HEK293T (cell line): ENCODE data around the gene IGFBP6.

Experiments used
- CTCF ChIA-PET: fragments of 350-600 bp; formaldehyde crosslinking; extraction: SDS; loops from one replicate; lab custom pipeline; 2021; ENCODE audit warnings: antibody characterized with exemption, inconsistent platforms; lab: Yijun Ruan, JAX
- POLR2A ChIA-PET: fragments of 350-600 bp; formaldehyde crosslinking; extraction: SDS; loops from one replicate; lab custom pipeline; 2020; ENCODE audit warnings: antibody characterized with exemption, inconsistent platforms; lab: Yijun Ruan, JAX
- DNase-seq: peaks from one replicate; pipeline ENCODE4 v3.0.0; 2012; ENCODE audit warnings: mixed read lengths; ENCODE audit errors: extremely low spot score
- ARNT ChIP-seq: fragments of 450-650 bp; IDR thresholded peaks from 2 replicates; pipeline ENCODE4 v1.6.1; 2017; ENCODE audit warnings: mild to moderate bottlenecking
- BHLHE40 ChIP-seq: fragments of 450-650 bp; IDR thresholded peaks from 2 replicates; pipeline ENCODE4 v1.6.1; 2016; ENCODE audit warnings: mild to moderate bottlenecking, moderate library complexity, borderline replicate concordance
- CTBP1 ChIP-seq: fragments of 450-650 bp; IDR thresholded peaks from 2 replicates; pipeline ENCODE4 v1.6.1; 2016; ENCODE audit warnings: borderline replicate concordance
- ELF4 ChIP-seq: fragments of 450-650 bp; IDR thresholded peaks from 2 replicates; pipeline ENCODE4 v1.6.1; 2017; ENCODE audit warnings: antibody characterized with exemption
- FOXA1 ChIP-seq: fragments of 450-650 bp; IDR thresholded peaks from 2 replicates; pipeline ENCODE4 v1.6.1; 2016; ENCODE audit warnings: mild to moderate bottlenecking
- FOXK2 ChIP-seq: fragments of 450-650 bp; IDR thresholded peaks from 2 replicates; pipeline ENCODE4 v1.6.1; 2016; ENCODE audit warnings: mild to moderate bottlenecking
- FOXM1 ChIP-seq: fragments of 450-650 bp; IDR thresholded peaks from 2 replicates; pipeline ENCODE4 v1.6.1; 2017; ENCODE audit warnings: mild to moderate bottlenecking, borderline replicate concordance
- HDGF ChIP-seq: fragments of 450-650 bp; IDR thresholded peaks from 2 replicates; pipeline ENCODE4 v1.6.1; 2017; ENCODE audit warnings: antibody characterized with exemption, borderline replicate concordance
- L3MBTL2 ChIP-seq: fragments of 450-650 bp; conservative IDR thresholded peaks from 2 replicates; pipeline ENCODE4 v1.6.1; 2016; ENCODE audit warnings: mild to moderate bottlenecking
- LEF1 ChIP-seq: fragments of 450-650 bp; IDR thresholded peaks from 2 replicates; pipeline ENCODE4 v1.6.1; 2017; ENCODE audit warnings: mild to moderate bottlenecking, borderline replicate concordance
- NFRKB ChIP-seq: fragments of 450-650 bp; IDR thresholded peaks from 2 replicates; pipeline ENCODE4 v1.6.1; 2016; ENCODE audit warnings: mild to moderate bottlenecking, moderate library complexity
- SP1 ChIP-seq: fragments of 450-650 bp; IDR thresholded peaks from 2 replicates; pipeline ENCODE4 v1.6.1; 2017
- SUZ12 ChIP-seq: fragments of 450-650 bp; IDR thresholded peaks from 2 replicates; pipeline ENCODE4 v1.6.1; 2016; ENCODE audit warnings: mild to moderate bottlenecking
- TARDBP ChIP-seq: fragments of 450-650 bp; IDR thresholded peaks from 2 replicates; pipeline ENCODE4 v1.6.1; 2016
- ZNF384 ChIP-seq: fragments of 450-650 bp; IDR thresholded peaks from 2 replicates; pipeline ENCODE4 v1.6.1; 2016
- TF ChIP-seq, protein P1 (sequence below): fragments of 450-650 bp; IDR thresholded peaks from 2 replicates; pipeline ENCODE4 v1.6.1; 2016

IGFBP6 gene

DNA sequence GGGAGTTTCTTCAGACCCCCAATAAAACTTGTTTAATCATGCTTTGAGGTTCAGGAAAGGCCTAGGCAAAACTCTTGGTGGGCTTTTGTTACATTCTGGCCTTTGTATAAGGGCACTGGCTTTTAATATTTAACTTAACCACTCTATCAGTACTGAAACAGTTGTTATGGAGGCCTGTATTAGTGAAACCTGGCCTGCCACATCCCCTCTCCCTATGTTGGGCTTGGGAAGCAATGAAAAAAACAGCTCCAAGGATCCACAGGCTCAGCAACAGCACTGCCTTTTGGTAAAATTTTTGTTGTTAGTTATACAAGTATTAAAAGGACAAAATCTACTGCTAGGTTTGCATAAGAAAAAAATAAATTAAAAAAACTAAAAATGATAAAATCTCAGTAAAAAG, 16.5 kb downstream of the IGFBP6 start:
- ChIA-PET POLR2A (no interaction called here), CTCF (no interaction called here)

DNA sequence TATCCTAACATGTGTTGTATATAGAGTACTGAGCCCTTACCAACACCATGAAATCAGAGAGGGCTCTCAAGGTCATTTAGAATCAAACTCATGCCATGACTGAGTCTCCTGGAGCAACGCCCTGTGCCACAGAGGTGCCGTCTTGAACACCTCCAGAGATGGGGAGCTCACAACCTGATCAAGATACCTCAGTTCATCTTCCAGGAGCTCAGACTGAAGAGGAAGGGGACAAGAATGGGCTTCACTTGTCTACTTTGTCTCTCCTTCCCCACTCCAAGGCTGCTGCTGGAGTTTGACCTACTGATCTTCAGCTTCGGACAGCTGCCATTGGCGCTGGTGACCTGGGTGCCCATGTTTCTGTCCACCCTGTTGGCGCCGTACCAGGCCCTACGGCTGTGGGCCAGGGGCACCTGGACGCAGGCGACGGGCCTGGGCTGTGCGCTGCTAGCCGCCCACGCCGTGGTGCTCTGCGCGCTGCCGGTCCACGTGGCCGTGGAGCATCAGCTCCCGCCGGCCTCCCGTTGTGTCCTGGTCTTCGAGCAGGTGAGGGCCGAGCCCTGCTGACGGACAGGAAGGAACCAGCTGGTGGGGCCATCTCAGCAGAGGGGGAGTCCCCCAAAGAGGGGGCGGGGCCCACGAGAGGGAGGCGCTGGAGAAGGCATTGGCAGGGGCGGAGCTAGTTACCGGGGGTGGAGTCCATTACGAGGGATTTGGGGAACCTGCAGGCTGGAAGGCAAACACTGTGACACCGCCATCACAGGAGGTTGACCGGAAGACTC, 17.8 kb downstream of the IGFBP6 start:
- CTCF ChIA-PET, result no interaction called here
- TF ChIP-seq ZNF384 (no peak), NFRKB (no peak), TARDBP (no peak), LEF1 (no peak), BHLHE40 (no peak), SP1 (no peak), FOXK2 (no peak), L3MBTL2 (no peak), ARNT (no peak), SUZ12 (no peak), CTBP1 (no peak), HDGF (no peak), ELF4 (no peak), FOXM1 (no peak), FOXA1 (no peak)
- TF ChIP-seq, protein P1, sequence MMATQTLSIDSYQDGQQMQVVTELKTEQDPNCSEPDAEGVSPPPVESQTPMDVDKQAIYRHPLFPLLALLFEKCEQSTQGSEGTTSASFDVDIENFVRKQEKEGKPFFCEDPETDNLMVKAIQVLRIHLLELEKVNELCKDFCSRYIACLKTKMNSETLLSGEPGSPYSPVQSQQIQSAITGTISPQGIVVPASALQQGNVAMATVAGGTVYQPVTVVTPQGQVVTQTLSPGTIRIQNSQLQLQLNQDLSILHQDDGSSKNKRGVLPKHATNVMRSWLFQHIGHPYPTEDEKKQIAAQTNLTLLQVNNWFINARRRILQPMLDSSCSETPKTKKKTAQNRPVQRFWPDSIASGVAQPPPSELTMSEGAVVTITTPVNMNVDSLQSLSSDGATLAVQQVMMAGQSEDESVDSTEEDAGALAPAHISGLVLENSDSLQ, result no peak
- POLR2A ChIA-PET, result no interaction called here
- no peak for DNase-seq

More for the DNA sequence above, 16.5 kb downstream of the IGFBP6 start:
- DNase-seq, result no peak
- TF ChIP-seq TARDBP, result no peak
- no peak for TF ChIP-seq FOXM1
- no peak for TF ChIP-seq SP1
- no peak for TF ChIP-seq CTBP1
- no peak for TF ChIP-seq HDGF

DNA sequence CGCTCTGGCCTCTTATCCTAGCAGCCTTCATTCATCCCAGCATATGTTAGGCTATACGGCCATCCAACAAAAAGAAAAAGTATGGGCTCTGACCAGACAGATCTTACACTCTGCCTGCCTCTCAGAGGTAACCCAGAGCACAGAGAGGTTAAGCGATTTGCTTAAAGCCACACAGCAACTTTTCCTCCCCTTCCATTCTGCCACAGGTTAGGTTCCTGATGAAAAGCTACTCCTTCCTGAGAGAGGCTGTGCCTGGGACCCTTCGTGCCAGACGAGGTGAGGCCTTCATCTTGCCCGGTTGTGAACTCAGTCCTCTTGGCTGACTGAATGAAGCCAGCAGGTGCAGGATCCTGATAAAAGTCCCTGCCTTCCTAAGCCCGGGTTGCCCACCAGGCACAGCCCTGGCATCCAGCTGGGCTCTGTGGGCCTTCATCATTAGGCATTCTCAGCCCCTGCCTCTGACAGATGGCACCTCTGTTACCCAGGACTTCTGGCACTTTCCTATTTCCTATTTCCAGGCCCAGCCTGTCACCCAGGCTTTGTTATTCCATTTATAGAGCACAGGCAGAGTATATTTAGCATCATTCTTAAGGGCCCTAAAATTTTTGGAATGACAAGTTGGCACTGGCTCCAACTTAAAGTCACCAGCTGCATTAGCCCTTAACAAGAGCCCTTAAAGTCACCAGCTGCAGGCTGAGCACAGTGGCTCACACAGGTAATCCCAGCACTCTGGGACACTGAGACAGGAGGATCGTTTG, 18.6 kb downstream of the IGFBP6 start:
- CTCF ChIA-PET, result no interaction called here
- no peak for DNase-seq
- POLR2A ChIA-PET, result no interaction called here
- TF ChIP-seq NFRKB (no peak), CTBP1 (no peak), LEF1 (no peak), L3MBTL2 (no peak), FOXK2 (no peak), BHLHE40 (no peak), FOXM1 (no peak), HDGF (no peak), SUZ12 (no peak), FOXA1 (no peak), ELF4 (no peak), TARDBP (no peak), SP1 (no peak), ARNT (no peak)
- TF ChIP-seq, protein P1, result no peak

DNA sequence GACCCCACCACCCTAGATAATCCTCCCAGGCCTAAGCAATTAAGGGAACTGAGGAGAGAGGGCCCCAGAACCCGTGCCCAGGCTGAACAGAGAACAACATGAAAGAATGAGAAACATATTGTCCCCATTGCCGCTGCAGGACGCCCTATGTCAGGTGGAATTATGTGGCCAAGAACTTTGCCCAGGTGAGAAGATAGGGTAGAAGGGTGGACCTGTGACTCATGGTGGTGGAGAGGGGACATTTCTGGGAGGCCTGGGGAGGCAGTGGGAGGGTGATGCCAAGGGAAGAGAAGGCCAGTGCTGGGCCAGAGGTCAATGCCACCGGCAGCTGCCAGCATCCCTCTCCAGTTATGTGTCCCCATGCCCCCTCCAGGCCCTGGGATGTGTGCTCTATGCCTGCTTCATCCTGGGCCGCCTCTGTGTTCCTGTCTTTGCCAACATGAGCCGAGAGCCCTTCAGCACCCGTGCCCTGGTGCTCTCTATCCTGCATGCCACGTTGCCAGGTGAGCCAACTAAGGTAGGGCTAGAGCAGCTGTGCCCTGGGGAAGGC, 21.4 kb downstream of the IGFBP6 start:
- TF ChIP-seq NFRKB, result no peak
- TF ChIP-seq TARDBP, result no peak
- no peak for TF ChIP-seq ZNF384
- TF ChIP-seq FOXM1, result no peak
- TF ChIP-seq CTBP1, result no peak
- no peak for TF ChIP-seq SUZ12
- TF ChIP-seq ARNT, result no peak
- no peak for TF ChIP-seq FOXK2
- TF ChIP-seq L3MBTL2, result no peak
- POLR2A ChIA-PET, result no interaction called here
- no peak for DNase-seq
- CTCF ChIA-PET, result no interaction called here

DNA sequence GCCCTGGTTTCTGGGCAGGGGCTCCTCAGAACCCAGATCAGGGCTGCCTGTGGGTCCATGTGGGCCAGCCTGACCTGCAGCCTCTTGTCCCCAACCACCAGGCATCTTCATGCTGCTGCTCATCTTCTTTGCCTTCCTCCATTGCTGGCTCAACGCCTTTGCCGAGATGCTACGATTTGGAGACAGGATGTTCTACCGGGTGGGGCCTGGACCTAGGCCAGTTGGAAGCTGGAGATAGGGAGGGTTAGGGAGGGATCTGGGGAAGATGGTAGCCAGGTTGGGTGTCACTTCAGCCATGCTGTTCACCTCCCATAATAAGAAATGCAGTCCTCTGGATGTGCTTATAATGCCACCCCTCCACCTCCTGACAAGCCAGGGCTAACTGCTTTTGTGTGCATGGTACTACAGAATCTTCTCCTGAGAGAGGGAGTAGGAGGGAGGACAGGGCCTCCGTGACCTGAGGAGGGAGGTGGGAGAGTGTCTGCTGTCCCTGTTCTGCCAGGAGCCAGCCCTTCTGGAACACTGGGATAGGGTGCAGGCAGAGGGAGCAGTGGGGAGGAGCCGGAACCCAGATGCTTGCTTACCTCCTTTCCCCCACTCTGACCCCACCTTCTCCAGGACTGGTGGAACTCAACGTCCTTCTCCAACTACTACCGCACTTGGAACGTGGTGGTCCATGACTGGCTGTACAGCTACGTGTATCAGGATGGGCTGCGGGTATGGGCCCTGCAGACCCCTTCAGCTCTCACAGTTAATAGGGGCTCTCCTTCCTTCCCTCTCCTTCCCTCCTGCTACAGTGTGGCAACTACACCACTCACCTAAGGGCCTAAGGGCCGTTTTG, 23.4 kb downstream of the IGFBP6 start:
- ChIA-PET CTCF (interaction anchor here (0.6 kb wide), 1 partner anchor 39 kb away, joined by 3 read pairs; no protein-coding TSS in a partner anchor), POLR2A (no interaction called here)

DNA sequence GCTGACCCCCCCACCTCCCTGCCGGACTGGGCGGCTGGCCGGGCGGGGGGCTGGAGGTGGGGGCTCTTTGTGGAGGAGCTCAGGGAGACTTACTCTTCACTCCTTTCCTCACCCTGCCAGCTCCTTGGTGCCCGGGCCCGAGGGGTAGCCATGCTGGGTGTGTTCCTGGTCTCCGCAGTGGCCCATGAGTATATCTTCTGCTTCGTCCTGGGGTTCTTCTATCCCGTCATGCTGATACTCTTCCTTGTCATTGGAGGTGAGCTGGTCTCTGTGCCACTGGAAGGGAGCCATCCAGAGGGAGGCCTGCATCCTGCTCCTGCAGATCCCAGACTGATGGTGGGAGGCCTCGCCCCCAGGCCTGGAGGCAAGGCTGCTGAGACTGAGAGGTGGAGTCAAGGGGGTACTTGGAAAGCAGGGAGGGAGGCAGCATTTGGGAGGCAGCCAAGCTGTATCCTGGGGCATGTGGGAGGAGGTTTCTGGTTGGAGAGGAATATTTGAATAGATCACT, 25.5 kb downstream of the IGFBP6 start:
- POLR2A ChIA-PET, result interaction anchor here (0.9 kb wide), 1 partner anchor 52 kb away, joined by 3 read pairs; no protein-coding TSS in a partner anchor
- CTCF ChIA-PET, result interaction anchor here (1.0 kb wide), 1 partner anchor 24 kb away, joined by 3 read pairs; no protein-coding TSS in a partner anchor
- no peak for DNase-seq
- TF ChIP-seq TARDBP (no peak), ARNT (no peak), CTBP1 (no peak), BHLHE40 (no peak), FOXM1 (no peak), NFRKB (no peak), HDGF (no peak), SP1 (no peak), LEF1 (no peak), ZNF384 (no peak), L3MBTL2 (no peak), ELF4 (no peak), FOXA1 (no peak)
- TF ChIP-seq, protein P1, result no peak

More for the DNA sequence above, 23.4 kb downstream of the IGFBP6 start:
- no peak for DNase-seq
- no peak for TF ChIP-seq NFRKB
- TF ChIP-seq FOXK2, result no peak
- TF ChIP-seq ARNT, result no peak
